ENCODE data around the gene PLEKHN1. TPM values are rescaled to one million over a fixed set of nuclear protein-coding genes. Genes with fewer than 3 reads are reported as not detected.

Gene PLEKHN1
- total RNA-seq, 1 donor from 2014 or later: not detected

DNA sequence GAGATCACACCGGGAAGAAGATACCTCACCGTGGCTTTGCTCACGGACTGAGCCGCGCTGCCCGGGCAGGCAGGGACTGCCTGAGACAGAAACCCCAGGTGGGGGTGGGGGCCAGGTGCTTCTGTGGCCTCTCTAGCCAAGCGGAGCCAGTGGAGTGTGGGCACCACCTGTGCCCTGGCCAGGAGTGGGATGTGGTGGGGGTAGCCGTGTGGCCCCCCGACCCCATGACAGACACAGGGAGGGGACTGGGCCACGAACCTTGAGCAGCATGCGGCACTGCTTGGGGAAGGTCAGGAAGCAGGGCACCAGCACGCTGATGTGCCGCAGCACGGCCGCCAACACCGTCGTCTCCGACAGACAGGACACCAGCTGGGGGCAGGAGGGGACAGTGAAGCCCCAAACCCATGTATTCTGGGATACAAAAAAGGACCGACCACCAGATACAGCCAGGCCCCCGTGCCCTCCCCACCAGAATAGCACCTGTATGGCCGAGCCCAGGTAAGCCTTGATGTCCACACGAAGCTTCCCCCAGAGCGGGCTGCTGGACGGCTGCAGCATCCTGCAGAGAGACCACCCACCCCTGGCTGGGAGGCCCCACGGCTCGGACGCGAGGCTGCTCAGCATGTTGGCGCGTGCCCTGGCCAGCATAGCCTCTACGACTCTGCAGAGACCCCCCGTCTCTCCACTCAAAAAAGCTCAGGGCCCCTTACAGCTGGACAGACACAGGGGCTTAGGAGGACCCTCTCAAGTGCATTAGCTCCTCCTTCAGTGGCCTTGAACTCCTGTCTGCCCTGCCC is 12.6 kb upstream of the PLEKHN1 start:
- intact Hi-C loops (cut with DNase I): no loop called here
- DNase-seq (ENCODE audit: missing footprints): no peak
- ATAC-seq: no peak

DNA sequence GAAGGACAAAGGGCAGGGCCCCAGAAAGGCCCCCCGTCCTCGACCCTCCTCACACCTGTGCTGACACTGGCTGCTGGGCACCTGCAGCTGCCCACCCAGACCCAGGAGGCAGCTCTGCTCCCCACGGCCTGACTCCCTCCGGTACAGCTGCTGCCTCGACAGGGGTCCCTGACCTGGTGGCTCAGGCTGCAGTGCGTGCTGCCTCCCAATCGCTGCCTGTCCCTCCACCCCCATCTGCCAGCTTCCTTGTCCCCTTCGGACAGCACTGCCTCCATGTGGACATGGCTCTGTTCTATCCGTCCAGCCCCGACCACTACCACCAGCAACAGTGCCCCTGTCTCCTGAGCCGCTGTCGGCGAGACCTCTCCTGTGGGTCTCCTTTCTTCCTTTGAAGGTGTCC is 11.4 kb upstream of the PLEKHN1 start:
- ATAC-seq (no peak), DNase-seq (ENCODE audit: missing footprints) (no peak)
- intact Hi-C loops (cut with DNase I): loop anchor here (5.0 kb wide), 1 partner anchor 48 kb away; no protein-coding TSS in a partner anchor

DNA sequence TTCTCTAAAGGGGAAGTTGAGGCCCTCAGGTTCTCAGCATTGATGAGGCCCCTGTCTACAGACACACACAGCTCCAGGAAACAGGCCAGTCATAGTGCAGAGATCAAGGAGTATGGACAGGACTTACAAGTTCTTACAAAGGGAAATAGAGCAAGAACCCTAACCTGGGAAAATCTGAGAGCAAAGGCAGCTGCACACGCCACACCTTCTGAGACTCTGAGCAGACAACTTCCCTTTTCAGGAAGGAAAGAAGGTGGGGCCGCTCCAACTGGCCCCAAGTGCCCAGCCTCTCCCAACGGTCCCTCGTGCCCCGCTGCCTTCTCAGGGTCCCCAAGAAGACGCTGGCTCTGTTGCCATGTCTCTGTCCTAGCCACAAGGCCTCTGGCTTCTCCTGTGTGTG is 10.8 kb upstream of the PLEKHN1 start:
- no peak for ATAC-seq
- intact Hi-C loops (cut with DNase I): loop anchor here (5.0 kb wide), 1 partner anchor 48 kb away; no protein-coding TSS in a partner anchor
- DNase-seq (ENCODE audit: missing footprints): no peak

DNA sequence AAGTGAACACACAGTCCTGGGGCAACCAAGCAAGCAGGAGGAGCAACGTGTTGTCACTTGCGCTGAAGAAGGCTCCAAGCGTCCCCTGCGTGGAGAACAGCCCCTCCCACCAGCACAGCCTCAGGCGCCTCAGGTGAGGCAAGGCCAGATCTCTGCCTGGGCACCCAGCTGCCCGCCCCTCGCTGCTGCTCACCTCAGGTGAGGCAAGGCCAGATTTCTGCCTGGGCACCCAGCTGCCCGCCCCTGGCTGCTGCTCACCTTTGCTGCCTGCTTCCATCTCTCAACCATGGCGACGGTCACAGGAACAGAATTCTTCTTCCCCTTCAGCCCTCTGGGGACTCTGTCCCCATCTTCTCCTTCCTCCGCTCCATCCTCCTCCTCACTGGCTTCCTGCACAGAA is 9.6 kb upstream of the PLEKHN1 start:
- no peak for DNase-seq (ENCODE audit: missing footprints)
- ATAC-seq: no peak
- intact Hi-C loops (cut with DNase I): loop anchor here (5.0 kb wide), 1 partner anchor 49 kb away; no protein-coding TSS in a partner anchor

DNA sequence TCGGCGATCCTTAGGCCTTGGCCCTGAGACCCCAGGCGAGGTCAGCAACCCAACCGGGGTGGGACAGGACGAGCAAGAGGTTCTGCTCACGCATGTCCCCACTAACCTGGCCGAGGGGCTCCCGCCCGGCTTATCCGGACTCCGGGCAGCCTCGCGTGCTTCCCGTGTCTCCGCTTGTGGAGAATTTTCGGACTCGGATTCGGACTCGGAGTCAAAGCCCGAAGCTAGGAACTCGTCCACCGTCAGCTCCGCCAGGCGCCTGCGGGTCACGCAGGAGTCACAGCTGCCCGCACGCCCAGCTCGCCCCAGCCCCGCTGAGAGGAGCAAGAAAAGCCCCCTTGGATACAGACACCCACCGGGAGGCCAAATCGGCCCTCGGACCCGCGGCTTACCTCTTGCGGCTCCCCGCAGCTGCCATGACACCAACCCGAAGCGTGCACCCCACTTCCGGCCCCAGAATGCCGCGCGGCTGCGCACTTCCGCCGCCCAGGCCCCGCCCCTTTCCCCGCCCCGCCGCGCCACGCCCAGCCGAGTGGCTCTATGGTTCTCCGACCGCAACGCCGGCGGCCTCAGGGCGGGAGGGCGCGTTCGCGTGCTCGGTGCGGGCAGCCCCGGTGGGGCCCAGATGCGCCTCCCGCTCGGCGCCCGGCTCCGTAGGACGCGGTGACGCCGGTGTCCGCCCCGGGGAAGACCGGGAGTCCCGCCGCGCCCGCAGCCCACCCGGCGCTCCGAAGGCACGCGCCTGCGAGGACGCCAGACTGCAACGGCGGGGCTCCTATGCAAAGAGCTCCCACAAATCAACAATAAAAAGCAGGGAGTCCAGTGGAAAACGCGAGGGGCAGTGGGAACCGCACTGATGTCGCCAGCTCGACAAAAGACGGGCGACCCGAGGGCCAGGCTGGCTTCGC is 7.2 kb upstream of the PLEKHN1 start, which contains the start of gene NOC2L:
TSS of gene NOC2L (minus strand) at position 434 of the 908 bp plus-strand sequence. CDS start at position 418, 16 bp downstream.
- peak; percentile 95 for ATAC-seq
- peak; percentile 97 for DNase-seq (ENCODE audit: missing footprints)
- intact Hi-C loops (cut with DNase I): loop anchor here (5.0 kb wide), 1 partner anchor 52 kb away; no protein-coding TSS in a partner anchor

DNA sequence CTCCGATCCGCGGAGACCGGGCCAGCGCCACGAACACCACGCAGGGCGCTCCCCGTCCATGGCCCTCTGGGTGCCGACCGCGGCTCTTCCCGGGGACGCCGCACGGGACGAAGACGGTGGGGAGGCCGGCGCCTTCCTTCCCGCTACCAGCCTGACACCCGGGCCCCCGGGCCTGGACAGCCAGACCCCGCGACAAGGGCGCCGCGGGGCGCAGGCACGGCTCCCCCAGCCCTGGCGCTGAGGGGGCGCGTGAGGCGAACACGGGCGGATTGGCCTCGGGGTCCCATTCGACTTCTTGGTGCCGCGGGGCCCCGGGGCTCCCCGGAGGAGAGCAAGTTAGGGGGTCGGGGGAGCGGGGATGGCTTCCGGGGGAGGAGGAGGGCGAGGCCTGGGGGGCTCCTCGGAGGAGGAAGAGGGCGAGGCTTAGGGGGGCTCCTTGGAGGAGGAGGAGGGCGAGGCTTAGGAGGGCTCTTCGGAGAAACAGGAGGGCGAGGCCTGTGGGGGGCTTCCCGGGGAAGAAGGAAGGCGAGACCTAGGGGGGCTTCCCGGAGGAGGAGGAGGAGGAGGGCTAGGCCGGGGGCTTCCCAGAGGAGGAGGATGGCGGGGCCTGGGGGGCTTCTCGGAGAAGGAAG is 6.4 kb upstream of the PLEKHN1 start:
- DNase-seq (ENCODE audit: missing footprints) (no peak), ATAC-seq (no peak)
- intact Hi-C loops (cut with DNase I): loop anchor here (5.0 kb wide), 1 partner anchor 53 kb away; no protein-coding TSS in a partner anchor

DNA sequence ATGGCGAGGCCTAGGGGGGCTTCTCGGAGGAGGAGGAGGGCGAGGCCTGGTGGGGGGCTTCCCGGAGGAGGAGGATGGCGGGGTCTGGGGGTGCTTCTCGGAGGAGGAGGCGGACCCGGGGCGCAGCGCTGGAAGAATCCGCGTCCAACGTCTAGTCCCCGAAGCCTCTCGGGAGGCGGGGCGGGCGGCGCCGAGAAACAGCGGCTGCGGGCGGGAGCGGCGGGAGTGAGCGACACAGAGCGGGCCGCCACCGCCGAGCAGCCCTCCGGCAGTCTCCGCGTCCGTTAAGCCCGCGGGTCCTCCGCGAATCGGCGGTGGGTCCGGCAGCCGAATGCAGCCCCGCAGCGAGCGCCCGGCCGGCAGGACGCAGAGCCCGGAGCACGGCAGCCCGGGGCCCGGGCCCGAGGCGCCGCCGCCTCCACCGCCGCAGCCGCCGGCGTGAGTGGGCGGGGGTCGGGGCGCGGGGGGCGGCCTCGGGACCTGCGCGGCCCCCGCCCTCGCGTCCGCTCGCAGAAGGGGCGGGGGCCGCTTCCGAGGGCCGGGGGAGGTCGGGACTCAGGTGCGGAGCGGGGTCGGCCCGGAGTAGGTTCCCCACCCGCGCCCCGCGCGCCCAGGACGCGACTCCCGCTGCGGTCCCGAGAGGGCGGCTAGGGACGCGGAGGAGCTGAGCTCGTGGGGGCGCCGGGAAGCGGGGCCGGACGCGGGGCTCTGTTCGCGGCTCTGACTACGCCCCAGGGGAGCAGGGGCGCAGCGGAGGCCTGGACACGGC is 5.7 kb upstream of the PLEKHN1 start, which contains the start of gene KLHL17:
TSS of gene KLHL17 (plus strand) at position 222 of the 769 bp plus-strand sequence. CDS start at position 332, 110 bp downstream.
- DNase-seq (ENCODE audit: missing footprints): peak; percentile 93
- ATAC-seq: peak; percentile 58
- intact Hi-C loops (cut with DNase I): no loop called here

DNA sequence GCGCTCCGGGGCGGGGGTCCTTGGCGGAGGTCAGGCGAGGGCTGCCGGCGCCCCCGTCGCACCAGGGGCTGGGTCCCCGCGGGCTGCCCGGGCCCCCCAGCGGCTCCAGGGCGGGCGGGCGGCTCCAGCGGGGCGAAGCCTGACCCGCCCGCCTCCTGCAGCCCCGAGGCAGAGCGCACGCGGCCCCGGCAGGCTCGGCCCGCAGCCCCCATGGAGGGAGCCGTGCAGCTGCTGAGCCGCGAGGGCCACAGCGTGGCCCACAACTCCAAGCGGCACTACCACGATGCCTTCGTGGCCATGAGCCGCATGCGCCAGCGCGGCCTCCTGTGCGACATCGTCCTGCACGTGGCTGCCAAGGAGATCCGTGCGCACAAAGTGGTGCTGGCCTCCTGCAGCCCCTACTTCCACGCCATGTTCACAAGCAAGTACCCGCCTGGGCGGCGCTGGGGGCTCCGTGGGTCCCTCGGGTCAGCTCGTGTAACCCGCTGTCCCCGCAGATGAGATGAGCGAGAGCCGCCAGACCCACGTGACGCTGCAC is 5.1 kb upstream of the PLEKHN1 start:
- ATAC-seq (no peak), DNase-seq (ENCODE audit: missing footprints) (no peak)
- intact Hi-C loops (cut with DNase I): no loop called here

DNA sequence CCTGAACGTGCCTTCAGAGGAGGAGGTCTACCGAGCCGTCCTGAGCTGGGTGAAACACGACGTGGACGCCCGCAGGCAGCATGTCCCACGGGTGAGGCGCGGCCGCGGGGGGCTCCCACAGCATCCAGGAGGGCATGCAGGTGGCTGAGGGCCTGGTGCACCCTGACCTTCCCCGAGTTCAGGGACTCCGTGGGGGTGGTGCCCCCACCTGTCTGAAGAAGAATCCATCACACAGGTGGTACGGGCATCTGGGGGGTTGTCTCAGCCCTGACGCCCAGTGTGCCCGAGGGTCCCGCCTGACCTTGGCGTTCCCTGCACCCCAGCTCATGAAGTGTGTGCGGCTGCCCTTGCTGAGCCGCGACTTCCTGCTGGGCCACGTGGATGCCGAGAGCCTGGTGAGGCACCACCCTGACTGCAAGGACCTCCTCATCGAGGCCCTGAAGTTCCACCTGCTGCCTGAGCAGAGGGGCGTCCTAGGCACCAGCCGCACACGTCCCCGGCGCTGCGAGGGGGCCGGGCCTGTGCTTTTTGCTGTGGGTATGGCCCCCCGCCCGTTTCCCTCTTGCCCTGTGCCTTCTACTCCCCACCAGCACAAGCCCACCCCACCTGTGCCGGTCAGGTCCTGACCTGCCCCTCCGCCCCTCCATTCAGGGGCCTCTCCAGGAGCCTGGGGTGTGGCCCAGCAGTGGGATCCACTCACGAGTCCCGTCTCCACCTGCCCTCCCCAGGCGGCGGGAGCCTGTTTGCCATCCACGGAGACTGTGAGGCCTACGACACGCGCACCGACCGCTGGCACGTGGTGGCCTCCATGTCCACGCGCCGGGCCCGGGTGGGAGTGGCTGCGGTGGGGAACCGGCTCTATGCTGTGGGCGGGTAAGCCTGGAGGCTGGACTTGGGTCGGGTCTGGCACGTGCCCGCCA is 3.6 kb upstream of the PLEKHN1 start:
- intact Hi-C loops (cut with DNase I): no loop called here
- DNase-seq (ENCODE audit: missing footprints) (no peak), ATAC-seq (no peak)

DNA sequence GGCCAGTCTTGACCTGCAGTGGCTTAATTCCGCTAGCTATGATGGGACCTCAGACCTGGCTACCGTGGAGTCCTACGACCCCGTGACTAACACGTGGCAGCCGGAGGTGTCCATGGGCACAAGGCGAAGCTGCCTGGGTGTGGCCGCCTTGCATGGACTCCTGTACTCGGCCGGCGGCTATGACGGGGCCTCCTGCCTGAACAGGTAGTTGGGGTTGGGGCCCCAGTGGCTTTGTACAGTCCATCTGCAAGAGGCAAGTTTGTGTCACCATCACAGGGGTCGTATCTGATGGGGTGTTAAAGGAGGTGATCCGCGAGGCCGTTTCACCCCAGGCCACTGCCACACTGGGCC is 3.0 kb upstream of the PLEKHN1 start:
- DNase-seq (ENCODE audit: missing footprints) (no peak), ATAC-seq (no peak)
- intact Hi-C loops (cut with DNase I): no loop called here

DNA sequence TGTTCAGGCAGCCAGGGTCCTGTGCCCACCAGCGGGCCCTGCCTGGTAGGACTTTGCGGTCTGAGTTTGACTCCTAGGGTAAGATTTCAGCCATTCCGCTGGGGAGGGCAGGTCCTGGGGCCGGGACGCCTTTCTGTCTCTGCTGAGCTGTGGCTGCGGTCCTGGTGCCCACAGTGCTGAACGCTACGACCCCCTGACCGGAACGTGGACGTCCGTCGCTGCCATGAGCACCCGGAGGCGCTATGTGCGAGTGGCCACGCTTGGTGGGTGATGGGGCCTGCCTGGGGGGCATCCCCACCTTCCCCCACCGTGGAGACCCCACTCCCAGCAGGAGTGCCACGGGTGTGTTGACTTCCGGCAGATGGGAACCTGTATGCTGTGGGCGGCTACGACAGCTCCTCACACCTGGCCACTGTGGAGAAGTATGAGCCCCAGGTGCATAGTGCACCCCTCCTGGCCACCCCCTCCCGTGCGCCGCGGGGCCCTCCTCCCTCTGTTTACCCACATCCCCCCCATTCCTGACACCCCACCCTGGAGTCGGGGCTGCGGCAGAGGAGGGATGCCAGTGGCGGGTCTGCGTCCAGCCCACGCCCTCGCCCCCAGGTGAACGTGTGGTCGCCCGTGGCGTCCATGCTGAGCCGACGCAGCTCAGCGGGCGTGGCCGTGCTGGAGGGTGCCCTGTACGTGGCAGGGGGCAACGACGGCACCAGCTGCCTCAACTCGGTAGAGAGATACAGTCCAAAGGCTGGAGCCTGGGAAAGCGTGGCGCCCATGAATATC is 2.3 kb upstream of the PLEKHN1 start:
- no peak for DNase-seq (ENCODE audit: missing footprints)
- no peak for ATAC-seq
- intact Hi-C loops (cut with DNase I): no loop called here

DNA sequence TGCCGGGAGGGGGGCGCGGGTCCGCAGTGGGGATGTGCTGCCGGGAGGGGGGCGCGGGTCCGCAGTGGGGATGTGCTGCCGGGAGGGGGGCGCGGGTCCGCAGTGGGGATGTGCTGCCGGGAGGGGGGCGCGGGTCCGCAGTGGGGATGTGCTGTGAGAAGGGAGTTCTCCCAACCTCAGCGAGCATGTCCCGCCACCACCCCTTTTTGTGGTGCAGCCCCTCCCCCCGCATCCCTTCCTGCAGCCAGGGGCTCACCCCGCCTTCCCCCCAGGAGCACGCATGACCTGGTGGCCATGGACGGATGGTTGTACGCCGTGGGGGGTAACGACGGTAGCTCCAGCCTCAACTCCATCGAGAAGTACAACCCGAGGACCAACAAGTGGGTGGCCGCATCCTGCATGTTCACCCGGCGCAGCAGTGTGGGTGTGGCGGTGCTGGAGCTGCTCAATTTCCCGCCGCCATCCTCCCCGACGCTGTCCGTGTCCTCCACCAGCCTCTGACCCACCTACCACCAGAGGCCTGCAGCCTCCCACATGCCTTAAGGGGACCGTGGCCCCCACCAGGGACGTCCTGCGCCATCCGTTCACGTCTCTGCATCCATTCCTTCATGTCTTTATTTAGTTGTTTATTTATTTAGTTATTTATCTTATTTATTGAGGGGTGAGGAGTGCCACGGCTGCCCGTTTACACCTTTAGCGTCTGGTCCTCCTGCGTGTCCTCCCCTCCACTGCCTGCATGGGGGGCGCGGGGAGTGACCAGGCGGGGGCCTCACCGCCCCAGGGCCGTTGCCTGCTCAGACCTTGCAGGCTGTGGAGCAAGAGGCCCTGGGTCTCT is 1.4 kb upstream of the PLEKHN1 start:
- ATAC-seq (no peak), DNase-seq (ENCODE audit: missing footprints) (no peak)
- intact Hi-C loops (cut with DNase I): no loop called here

DNA sequence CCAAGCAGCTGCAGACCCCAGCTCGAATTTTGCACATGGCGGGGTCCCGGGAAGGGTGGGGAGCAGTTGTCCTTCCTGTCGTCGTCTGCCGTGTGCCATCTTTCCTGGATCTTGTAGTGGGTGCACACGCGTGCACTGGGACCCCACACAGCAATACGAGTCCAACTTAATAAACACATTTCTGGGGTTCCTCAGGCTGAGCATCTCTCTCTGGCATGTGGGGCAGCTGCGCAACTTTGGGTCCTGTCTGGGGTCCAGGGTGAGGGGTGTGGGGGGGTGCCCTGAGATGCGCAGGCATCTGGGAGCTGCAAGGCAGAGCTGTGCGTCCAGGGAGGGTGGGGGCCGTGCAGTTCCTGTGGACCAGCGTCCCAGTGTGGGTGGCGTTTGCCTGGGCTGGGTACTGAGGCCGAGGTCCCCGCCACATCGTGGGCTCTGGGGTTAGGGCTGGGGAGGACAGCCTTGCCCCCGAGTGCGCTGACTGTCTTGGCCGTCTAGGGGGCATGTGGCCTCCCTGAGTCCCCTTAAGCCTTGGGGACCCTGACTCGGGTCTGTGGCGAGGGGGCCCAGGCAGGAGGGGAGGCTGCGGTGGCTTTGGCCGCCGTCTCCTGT is 652 bp upstream of the PLEKHN1 start:
- no peak for DNase-seq (ENCODE audit: missing footprints)
- no peak for ATAC-seq
- intact Hi-C loops (cut with DNase I): no loop called here

DNA sequence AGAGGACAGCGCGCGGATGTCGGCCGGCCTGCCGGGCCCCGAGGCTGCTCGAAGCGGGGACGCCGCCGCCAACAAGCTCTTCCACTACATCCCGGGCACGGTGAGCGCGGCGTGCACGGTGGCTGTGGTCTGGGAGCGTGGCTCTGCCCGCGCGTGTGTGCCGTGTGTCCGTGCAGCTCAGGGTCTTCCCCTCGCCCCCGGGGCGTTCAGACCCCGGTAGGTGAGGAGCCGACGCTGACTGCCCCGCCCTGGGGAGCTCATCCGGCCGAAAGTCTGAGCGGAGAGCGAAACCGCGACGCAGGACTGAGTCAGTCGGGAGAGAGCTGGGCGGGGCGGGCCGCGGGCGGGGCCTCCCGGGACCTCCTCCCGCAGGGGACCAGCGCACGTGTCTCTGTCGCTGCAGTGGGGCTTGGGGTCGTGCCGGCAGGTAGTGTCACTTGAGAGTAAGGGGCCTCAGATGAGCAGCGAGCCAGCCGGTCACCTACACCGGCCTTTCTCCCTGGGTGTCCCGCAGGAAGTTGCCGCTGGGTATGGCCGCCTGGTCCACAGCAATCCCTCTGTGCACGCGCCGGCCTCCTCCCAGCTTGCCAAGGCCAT is 520 bp downstream of the PLEKHN1 start:
- ATAC-seq: peak; percentile 55
- intact Hi-C loops (cut with DNase I): no loop called here
- peak; percentile 85 for DNase-seq (ENCODE audit: missing footprints)

Measured in Right ventricle myocardium inferior (tissue), 1 donor.